Transverse colon (tissue), 4 donors: ENCODE results near the gene CDH13. TPM values are rescaled to one million over a fixed set of nuclear protein-coding genes. Genes with fewer than 3 reads are reported as not detected.

Source experiments
- DNase-seq: peaks from one replicate; pipeline ENCODE4 v3.0.0-alpha.2; 2019
- H3K27ac ChIP-seq, 4 donors: fragments of 200-600 bp; sonication (generic); 2 replicates each; pipeline ENCODE4 v1.5.1; 2016 to 2018; ENCODE audit warnings: inconsistent platforms in 4 of 4
- H3K27me3 ChIP-seq: fragments of 200-600 bp; sonication (generic); 2 replicates; pipeline ENCODE4 v1.5.1; 2017; ENCODE audit warnings: inconsistent platforms
- H3K36me3 ChIP-seq, 4 donors: fragments of 200-600 bp; sonication (generic); 2 replicates each; pipeline ENCODE4 v1.5.1; 2017 to 2019; ENCODE audit warnings: inconsistent platforms in 4 of 4
- H3K4me1 ChIP-seq, 4 donors: fragments of 200-600 bp; sonication (generic); 2 replicates each; pipeline ENCODE4 v1.5.1; 2017 to 2020; ENCODE audit warnings: inconsistent platforms in 4 of 4
- H3K4me3 ChIP-seq, 4 donors: fragments of 200-600 bp; sonication (generic); 1 replicate in 1 of 4; 2 replicates in 3 of 4; pipeline versions ENCODE4 v1.5.1 to v1.6.1; 2017 to 2019; ENCODE audit warnings: inconsistent platforms in 4 of 4
- H3K9me3 ChIP-seq, 2 donors: fragments of 200-600 bp; sonication (generic); 2 replicates each; pipeline ENCODE4 v1.5.1; 2017 to 2019; ENCODE audit warnings: inconsistent platforms in 2 of 2
- CTCF ChIP-seq, 5 experiments: fragments of 200-600 bp in 3 of 5; fragments of 450-650 bp in 2 of 5; sonication (generic) in 3 of 5; IDR thresholded peaks; 1 replicate in 2 of 5; 2 replicates in 3 of 5; pipeline ENCODE4 v1.5.1; 2016 to 2017; ENCODE audit warnings: antibody characterized with exemption in 5 of 5, inconsistent platforms in 3 of 5, mild to moderate bottlenecking in 2 of 5, moderate library complexity in 1 of 5
- EP300 ChIP-seq: sonication (generic); formaldehyde crosslinking; IDR thresholded peaks from one replicate; pipeline ENCODE4 v1.6.1; 2017; ENCODE audit warnings: antibody characterized with exemption, low read depth
- POLR2A ChIP-seq: fragments of 450-650 bp; IDR thresholded peaks from one replicate; pipeline ENCODE4 v1.6.1; 2016; ENCODE audit warnings: antibody characterized with exemption, mild to moderate bottlenecking, moderate library complexity
- POLR2AphosphoS5 ChIP-seq, 3 donors: sonication (generic); formaldehyde crosslinking; IDR thresholded peaks; one replicate each; pipeline ENCODE4 v1.6.1; 2016; ENCODE audit warnings: antibody characterized with exemption in 3 of 3
- WGBS, 2 donors: methylation state at CpG; one replicate each; pipeline ENCODE4 v1.1.5; 2018; ENCODE audit warnings: low coverage in 1 of 2; 5-methylcytosine and 5-hydroxymethylcytosine counted together
- in situ Hi-C, 4 donors: fragments of 200-750 bp; cut with MboI; loops; one replicate each; pipeline versions ENCODE4 v1.15.0 to v1.15.1; 2017; ENCODE audit warnings: low sequenced_read_pairs in 3 of 4, low pct_ligation_motif_present in 1 of 4, low pct_unique_long_range_greater_than_20kb in 1 of 4
- intact Hi-C: fragments of 100-400 bp; cut with DNase I; formaldehyde crosslinking; loops from one replicate; pipeline ENCODE4 v1.15.1; 2023; ENCODE audit warnings: low total_unique reads
- total RNA-seq, 4 donors: library from RNA; depleted of rRNA; stranded (reverse); fragments of >200 nt; gene quantifications; one replicate each; pipeline ENCODE4 v1.1.0, GENCODE V29; 2016

The CDH13 gene
- total RNA-seq, 4 donors from 2014 or later = 3.8 to 28.1 (median 5.8) TPM

- 61 to 64% methylated on average over 10 of the region's 10 CpGs for WGBS, 2 donors
- in situ Hi-C loops (no loop called here), intact Hi-C loops (no loop called here)
- no peak overlapping the region for H3K4me3 ChIP-seq
- no peaks in the 10 kb centered on the region for H3K9me3 ChIP-seq
- no peak for DNase-seq
- H3K36me3 ChIP-seq = no peaks in the 10 kb centered on the region
- TF ChIP-seq CTCF (IDR thresholded peaks at IDR 0.05) = no peak
- TF ChIP-seq EP300 = no peak
- no peak for TF ChIP-seq POLR2A
- TF ChIP-seq POLR2AphosphoS5 (IDR thresholded peaks at IDR 0.05) = no peak
- H3K4me1 ChIP-seq = no peaks in the 10 kb centered on the region
- no peak overlapping the region for H3K27ac ChIP-seq
- no peaks in the 10 kb centered on the region for H3K27me3 ChIP-seq
These were observed 1100.2 kb downstream of the CDH13 start for GRCh38 chr16:83727018-83727417.

- DNase-seq = no peak
- TF ChIP-seq POLR2A (no peak), POLR2AphosphoS5 (IDR thresholded peaks at IDR 0.05) (no peak), CTCF (IDR thresholded peaks at IDR 0.05) (no peak), EP300 (no peak)
- intact Hi-C loops = no loop called here
- H3K4me1 ChIP-seq = no peaks in the 10 kb centered on the region
- 82 to 93% methylated on average over 9 to 17 of the region's 18 CpGs for WGBS, 2 donors
- H3K9me3 ChIP-seq = no peaks in the 10 kb centered on the region
- no peak overlapping the region for H3K27ac ChIP-seq
- H3K4me3 ChIP-seq = no peak overlapping the region
- in situ Hi-C loops = no loop called here
- no peaks in the 10 kb centered on the region for H3K27me3 ChIP-seq
- no peaks in the 10 kb centered on the region for H3K36me3 ChIP-seq
These were observed 1101.1 kb downstream of the CDH13 start for GRCh38 chr16:83727751-83728352.

- Histone ChIP-seq H3K27ac (no peak overlapping the region), H3K9me3 (no peaks in the 10 kb centered on the region), H3K4me3 (no peak overlapping the region), H3K36me3 (no peaks in the 10 kb centered on the region), H3K27me3 (no peaks in the 10 kb centered on the region), H3K4me1 (no peaks in the 10 kb centered on the region)
- WGBS, 2 donors = 54 to 58% methylated on average over 5 to 6 of the region's 6 CpGs
- TF ChIP-seq EP300 = no peak
- no peak for TF ChIP-seq POLR2A
- TF ChIP-seq CTCF (IDR thresholded peaks at IDR 0.05) = no peak
- no peak for TF ChIP-seq POLR2AphosphoS5 (IDR thresholded peaks at IDR 0.05)
- in situ Hi-C loops = no loop called here
- DNase-seq = no peak
- intact Hi-C loops = no loop called here
These were observed 1101.7 kb downstream of the CDH13 start for GRCh38 chr16:83728492-83728891.

- 40 to 46% methylated on average over 1 to 2 of the region's 2 CpGs for WGBS, 2 donors
- Histone ChIP-seq H3K27ac (no peak overlapping the region), H3K9me3 (no peaks in the 10 kb centered on the region), H3K4me3 (no peak overlapping the region), H3K4me1 (no peaks in the 10 kb centered on the region), H3K27me3 (no peaks in the 10 kb centered on the region), H3K36me3 (no peaks in the 10 kb centered on the region)
- no peak for DNase-seq
- TF ChIP-seq POLR2AphosphoS5 (IDR thresholded peaks at IDR 0.05) = no peak
- TF ChIP-seq POLR2A = no peak
- no peak for TF ChIP-seq CTCF (IDR thresholded peaks at IDR 0.05)
- no peak for TF ChIP-seq EP300
- in situ Hi-C loops (no loop called here), intact Hi-C loops (no loop called here)
These were observed 1104.0 kb downstream of the CDH13 start for GRCh38 chr16:83730812-83731211.
